GM12864 (cell line): ENCODE measurements around the gene TAAR1.
A peak's percentile ranks its signal among the peaks of the same experiment; 100 is the strongest.

Experiments
- DNase-seq: peaks from one replicate; pipeline ENCODE4 v3.0.0-alpha.2; 2011; ENCODE audit warnings: low read depth
- H3K4me3 ChIP-seq: 2 replicates; pipeline ENCODE4 v1.5.1; 2011; ENCODE audit warnings: mild to moderate bottlenecking, low read depth, low read length, control low read depth
- TF ChIP-seq, protein P1 (sequence below): IDR thresholded peaks from 2 replicates; pipeline ENCODE4 v1.5.1; 2011; ENCODE audit warnings: low read depth, mild to moderate bottlenecking, moderate library complexity, low read length, control low read depth, inconsistent platforms; ENCODE audit errors: missing control alignments

Gene TAAR1

DNA sequence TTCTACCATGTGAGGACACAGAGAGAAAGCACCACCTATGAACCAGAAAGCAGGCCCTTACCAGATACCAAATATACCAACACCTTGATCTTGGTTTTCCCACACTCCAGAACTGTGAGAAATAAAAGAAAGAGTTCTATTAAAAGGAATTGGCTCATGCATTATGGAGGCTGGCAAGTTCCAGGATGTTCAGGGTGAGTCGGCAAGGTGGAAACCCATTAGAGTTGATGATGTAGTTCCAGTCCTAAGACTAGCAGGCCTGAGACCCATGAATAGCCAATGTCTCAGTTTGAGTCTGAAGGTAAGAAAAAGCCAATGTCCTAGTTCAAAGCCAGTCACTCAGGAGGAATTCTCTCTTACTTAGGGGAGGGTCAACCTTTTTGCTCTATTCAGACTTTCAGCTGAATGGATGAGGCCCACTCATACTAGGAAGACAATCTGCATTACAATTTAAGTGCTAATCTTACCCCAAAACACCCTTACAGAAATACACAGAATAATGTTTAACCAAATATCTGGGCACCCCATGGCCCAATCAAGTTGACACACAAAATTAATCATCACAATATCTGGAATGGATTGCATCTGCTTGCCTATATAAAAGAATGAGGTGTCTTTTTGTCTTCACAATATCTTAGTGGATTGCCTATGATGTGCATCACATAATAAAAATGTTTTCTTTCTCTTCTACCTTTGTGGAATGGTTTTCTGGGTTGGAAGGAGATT, 5.5 kb upstream of the TAAR1 start:
- DNase-seq: no peak
- H3K4me3 ChIP-seq: no peak overlapping the region
- TF ChIP-seq, protein P1, sequence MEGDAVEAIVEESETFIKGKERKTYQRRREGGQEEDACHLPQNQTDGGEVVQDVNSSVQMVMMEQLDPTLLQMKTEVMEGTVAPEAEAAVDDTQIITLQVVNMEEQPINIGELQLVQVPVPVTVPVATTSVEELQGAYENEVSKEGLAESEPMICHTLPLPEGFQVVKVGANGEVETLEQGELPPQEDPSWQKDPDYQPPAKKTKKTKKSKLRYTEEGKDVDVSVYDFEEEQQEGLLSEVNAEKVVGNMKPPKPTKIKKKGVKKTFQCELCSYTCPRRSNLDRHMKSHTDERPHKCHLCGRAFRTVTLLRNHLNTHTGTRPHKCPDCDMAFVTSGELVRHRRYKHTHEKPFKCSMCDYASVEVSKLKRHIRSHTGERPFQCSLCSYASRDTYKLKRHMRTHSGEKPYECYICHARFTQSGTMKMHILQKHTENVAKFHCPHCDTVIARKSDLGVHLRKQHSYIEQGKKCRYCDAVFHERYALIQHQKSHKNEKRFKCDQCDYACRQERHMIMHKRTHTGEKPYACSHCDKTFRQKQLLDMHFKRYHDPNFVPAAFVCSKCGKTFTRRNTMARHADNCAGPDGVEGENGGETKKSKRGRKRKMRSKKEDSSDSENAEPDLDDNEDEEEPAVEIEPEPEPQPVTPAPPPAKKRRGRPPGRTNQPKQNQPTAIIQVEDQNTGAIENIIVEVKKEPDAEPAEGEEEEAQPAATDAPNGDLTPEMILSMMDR: no peak

DNA sequence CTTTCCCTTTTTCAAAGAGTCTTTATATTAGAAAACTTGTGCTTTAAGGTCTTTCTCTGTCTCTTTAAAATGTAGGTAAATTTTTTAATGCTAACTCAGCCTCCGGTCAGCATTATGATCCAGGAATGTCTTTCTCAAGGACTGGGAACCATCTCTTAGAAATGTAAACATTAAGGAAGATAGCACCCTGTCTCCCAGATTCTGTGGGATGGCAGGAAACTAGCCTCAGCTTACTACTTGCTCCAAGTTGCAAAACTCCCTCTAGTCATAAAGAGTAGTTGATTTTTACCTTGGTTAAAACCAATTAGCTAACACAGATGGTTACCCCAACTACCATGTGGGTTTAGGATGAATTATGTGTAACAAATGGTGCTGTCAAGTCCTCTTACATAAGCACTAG, 4.7 kb upstream of the TAAR1 start:
- no peak for DNase-seq
- H3K4me3 ChIP-seq: no peak overlapping the region
- TF ChIP-seq, protein P1: no peak

DNA sequence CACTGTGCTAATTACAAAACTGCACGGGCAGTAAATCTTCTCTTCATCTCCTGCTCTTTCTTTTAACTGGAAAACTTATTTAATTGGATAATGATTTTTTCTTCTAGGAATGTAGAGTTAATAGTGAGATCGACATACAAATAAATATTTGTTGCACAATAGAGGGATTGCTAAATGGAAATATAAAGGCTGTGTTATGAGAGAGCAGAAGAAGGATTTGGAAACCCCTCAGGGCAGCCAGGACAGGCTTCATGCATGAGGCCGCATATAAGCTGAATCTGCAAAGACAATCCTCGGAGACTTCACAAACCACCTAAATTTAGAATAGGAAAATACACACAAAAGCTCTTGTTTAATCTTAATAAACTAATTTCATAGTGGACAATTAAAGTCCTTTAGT, 2.9 kb upstream of the TAAR1 start:
- TF ChIP-seq, protein P1: no peak
- no peak for DNase-seq
- no peak overlapping the region for H3K4me3 ChIP-seq

DNA sequence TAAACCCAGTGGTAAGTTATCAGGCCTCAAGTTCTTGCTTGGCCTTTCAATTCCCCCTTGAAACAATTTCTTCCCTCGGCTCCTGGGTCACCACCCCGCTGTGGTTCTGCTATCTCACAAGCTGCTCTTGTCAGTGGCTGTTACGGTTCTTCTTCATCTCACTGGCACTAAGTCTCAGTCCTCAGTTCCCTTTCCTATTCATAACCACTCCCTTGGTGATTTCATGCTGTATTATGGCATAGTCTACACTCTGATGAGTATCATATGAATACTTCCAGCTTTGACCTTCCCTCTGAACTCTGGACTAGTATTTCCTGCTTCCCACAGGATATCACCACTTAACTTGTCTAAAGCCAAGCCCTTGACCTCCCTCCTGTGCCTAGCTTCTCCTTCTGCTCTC, 7.9 kb downstream of the TAAR1 start:
- peak; percentile 41 for DNase-seq
- H3K4me3 ChIP-seq: no peak overlapping the region
- TF ChIP-seq, protein P1: no peak

DNA sequence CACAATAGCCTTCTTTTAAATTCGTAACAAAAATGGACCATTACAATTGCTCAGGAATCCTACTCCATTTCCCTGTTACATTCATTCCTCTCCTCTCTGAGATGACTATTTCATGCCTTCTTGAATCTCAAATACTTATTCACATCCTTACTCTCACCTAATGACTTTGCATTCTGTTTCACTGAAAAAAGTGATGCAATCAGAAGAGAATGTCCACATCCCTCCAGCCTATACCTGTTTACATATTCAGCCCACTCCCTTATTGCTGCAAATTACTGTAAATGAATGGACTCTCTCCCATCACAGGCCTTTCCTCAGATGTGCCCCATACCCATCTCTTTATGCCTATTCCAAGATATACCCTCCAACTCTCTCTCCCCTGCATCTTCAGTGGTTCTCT, 8.6 kb downstream of the TAAR1 start:
- no peak overlapping the region for H3K4me3 ChIP-seq
- no peak for DNase-seq
- TF ChIP-seq, protein P1: no peak

DNA sequence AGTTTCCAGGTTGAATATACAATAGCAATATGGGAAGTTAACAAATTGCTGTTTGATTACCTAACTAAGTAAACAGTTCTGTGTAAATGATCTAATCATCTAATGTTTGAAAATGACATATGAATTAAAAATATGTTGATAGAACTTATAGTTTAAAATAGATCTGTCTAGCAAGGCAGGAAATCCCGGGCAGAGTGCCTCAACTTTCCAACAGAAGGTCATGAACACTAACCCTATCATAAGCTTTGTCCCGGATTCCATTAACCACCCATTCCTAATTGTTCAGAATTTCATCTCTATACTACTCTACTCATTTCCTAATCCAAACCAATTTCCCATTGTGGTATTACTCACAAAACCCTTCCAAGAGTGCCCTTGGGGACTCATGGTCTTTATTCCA, 10.2 kb downstream of the TAAR1 start:
- no peak overlapping the region for H3K4me3 ChIP-seq
- DNase-seq: no peak
- TF ChIP-seq, protein P1: no peak

DNA sequence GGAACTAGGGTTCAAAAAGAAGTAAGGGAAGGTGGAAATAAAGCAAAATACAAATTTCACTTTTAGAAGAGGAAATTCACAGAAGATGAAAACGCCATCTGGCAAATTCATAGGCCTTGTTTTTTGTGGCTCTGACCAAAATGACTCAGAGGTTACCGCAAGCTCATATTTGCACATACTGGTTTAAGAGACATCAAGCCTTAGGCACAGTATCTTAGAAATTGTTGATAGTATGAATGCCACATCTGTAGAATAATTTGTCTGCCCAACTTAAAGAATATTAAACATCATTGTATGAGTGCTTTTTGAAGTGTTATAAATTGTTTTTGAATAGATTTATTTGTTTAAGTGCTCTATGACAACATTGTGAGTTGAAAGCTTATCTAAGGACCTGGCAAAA, 10.6 kb downstream of the TAAR1 start:
- DNase-seq: peak; percentile 53
- no peak overlapping the region for H3K4me3 ChIP-seq
- TF ChIP-seq, protein P1: no peak
